Activated CD8-positive, alpha-beta memory T cell treated with anti-CD3 and anti-CD28 coated beads, Interleukin-2, amount 50 U/mL, for 24 hours (primary cell): ENCODE results near the gene TFDP2.
"Not testable (repeated sequence)": the region's sequence is repeated elsewhere in the genome, so short reads cannot be mapped to it uniquely, and the experiment has no call there.

Source experiments
- DNase-seq: peaks from one replicate; pipeline ENCODE4 v3.0.0-alpha.2; 2020; ENCODE audit errors: extremely low read depth

Gene TFDP2

GRCh38 chr3:142127941-142128658 is 21.2 kb downstream of the TFDP2 start:
- DNase-seq = no peak

GRCh38 chr3:142124243-142124642 is 25.1 kb downstream of the TFDP2 start:
- no peak for DNase-seq

DNA sequence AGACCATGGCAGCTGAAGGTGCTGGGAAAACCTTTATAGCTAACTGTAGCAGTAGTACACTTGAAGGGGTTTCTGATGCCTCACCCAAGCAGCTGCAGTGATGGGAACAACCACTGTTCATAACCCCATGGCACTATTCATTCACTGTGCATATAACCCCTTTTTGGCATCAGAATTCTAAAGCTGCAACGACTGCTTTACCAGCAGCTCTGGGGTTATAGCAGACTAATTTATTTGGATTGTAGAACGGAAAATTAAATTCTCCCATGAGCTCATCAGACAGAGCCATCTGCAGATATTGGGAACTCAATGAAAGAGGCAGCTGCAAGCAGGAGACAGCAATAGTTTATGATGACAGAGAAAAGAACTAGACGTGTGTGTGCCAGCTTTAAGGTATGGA is 28.6 kb downstream of the TFDP2 start:
- DNase-seq = no peak

DNA sequence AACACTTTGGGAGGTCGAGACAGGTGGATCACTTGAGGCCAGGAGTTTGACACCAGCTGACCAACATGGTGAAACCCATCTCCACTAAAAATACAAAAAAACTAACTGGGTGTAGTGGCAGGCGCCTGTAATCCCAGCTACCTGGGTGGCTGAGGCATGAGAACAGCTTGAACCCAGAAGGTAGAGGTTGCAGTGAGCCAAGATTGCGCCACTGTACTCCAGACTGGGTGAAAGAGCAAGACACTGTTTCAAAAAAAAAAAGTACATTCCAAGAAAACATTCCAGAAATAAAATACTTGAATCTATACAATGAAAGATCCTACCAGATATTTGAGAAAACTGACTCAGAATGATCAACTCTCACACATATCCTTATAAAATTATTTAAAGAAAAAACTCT is 30.4 kb downstream of the TFDP2 start:
- no peak for DNase-seq

GRCh38 chr3:142117056-142117851 is 32.1 kb downstream of the TFDP2 start:
- DNase-seq = no peak

GRCh38 chr3:142115867-142116668 is 33.3 kb downstream of the TFDP2 start:
- DNase-seq = no peak

DNA sequence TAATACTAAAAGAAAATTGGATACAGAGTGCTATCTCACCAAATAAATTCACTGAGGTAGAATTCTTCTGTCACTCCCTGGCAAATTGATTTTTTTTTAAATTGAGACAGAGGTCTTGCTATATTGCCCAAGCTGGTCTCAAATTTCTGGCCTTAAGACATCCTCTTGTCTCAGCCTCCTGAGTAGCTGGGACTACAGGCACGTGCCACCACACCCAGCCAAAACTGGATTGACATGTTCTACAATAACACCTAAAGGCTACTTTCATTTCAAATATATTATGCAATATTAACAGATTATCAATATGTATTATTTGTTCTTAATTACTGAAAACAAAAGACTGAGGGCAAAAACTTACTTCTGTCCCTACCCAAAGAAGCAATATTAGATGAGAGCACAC is 36.7 kb downstream of the TFDP2 start:
- no peak for DNase-seq

- no peak for DNase-seq
Measured at GRCh38 chr3:142106548-142106947, 42.8 kb downstream of the TFDP2 start.

DNA sequence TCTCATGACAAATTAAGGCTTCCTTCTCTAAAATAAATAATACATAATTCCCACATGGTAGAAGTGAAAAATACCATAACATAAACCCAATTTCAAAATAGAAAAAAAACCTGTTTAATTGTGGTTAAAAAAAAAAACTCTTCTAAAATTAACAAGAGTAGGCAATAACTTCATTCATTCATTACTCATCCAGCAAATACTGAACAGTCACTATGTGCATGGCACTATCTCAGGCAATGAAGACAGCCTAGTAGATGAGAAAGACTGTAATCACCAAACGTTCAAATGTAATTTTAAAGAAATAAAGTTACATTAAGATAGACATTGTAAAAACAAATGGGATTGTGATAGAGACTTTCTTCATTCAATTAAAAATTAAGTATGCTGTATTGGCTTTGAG is 43.4 kb downstream of the TFDP2 start:
- no peak for DNase-seq

DNA sequence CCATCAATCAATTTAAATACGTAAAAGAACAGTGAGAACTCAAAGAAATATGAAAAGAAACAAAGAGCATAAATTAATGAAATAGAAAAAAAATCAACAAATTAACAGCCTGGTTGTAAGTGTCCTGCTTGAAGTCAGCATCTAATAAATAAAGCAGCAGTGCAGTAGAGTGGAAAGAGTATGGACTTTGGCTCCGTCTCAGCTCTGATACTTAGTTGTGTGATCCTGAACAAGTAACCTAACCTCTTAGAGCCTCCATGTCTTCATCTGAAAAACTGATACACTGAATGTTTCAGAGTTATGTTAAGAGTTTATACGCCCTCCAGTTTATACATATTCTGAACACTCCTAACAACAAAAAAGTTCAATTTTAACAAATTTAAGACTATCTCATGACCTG is 44.6 kb downstream of the TFDP2 start:
- DNase-seq = no peak

GRCh38 chr3:142098964-142099363 is 50.4 kb downstream of the TFDP2 start:
- DNase-seq = no peak

DNA sequence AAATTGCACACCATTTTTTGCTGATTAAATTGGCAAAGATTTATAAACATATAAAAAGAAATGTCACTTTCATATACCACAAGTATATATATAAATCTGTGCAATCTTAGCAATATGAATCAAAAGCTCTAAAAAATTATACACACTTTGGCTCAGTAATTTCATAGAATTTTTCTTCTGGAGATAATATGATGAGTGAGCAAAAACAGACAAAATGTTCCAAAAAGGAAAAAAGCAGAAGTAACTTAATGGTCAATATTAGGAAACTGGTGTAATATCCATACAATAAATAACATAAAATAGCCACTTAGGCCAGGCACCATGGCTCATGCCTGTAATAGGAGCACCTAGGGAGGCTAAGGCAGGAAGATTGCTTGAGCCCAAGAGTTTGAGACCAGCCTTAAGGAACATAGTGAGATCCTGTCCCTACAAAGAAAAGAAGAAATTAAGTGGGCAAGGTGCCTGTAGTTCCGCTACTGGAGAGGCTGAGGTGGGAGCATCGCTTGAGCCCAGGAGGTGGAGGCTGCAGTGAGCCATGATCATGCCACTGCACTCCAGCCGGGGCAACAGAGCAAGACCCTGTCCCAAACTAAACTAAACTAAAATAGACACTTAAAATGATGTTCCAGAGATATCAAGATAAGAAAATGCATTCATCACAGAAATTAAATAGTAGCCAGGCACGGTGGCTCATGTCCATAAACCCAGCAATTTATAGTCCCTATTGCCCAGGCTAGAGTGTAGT is 52.1 kb downstream of the TFDP2 start:
- DNase-seq = no peak

DNA sequence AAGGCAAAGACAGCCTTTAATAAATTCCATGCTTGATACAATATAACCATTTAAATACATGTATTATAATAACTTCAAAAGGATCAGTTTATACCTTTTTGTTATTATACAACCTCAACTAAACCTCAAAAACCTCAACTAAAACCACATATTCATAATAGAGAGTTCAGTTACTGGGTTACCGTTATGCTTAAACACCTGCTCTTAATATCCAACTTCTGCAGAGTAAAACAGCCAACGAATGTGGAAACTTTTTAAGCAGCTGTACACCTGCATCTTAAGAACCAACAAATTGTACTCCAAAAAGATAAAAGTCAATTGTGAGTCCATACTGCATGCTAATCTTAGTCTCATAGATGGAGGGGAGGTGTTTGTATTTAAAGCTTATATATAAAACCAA is 53.5 kb downstream of the TFDP2 start:
- DNase-seq = no peak

DNA sequence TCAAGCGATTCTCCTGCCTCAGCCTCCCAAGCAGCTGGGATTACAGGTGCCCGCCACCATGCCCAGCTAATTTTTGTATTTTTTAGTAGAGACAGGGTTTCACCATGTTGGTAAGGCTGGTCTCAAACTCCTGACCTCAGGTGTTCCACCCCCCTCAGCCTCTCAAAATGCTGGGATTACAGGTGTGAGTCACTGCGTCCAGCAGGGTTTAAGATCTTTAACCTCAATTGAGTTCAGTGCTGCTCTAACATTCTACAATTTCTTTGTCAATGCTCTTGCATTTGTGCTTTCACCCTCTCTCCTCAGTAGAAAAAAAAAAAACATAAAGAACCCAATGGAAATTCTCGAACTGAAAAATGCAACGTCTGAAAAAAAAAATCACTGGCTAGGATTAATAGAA is 60.4 kb downstream of the TFDP2 start:
- DNase-seq = not testable (repeated sequence)

DNA sequence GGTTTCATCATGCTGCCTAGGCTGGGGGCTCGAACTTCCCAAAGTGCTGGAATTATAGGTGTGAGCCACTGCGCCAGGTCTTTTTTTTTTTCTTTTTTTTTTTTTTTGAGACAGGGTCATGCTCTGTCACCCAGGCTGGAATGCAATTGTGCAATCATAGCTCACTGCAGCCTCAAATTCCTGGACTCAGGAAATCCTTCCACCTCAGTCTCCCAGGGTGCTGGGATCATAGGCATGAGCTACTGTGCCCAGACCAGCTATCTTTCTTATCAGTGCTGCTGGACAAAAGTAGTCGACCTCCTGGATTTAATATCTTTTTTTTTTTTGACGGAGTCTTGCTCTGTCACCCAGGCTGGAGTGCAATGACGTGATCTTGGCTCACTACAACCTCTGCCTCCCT is 60.8 kb downstream of the TFDP2 start:
- DNase-seq = no peak

DNA sequence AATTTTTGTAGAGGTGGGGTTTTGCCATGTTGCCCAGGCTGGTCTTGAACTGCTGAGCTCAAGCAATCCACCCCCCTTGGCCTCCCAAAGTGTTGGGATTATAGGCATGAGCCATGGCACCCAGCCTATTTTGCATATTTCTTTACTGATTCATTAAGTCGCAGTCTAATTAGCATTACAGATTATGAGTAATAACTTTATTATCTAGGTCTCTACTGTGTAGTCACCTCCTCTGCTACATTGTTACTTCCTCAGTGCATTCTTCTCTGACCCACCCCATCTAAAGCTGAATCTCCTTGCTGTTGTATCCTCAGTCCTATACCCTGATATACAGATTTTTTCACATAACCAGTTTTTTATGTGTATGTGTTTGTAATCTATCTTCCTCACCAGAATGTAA is 61.7 kb downstream of the TFDP2 start:
- DNase-seq = no peak

GRCh38 chr3:142086581-142087090 is 62.7 kb downstream of the TFDP2 start:
- no peak for DNase-seq

DNA sequence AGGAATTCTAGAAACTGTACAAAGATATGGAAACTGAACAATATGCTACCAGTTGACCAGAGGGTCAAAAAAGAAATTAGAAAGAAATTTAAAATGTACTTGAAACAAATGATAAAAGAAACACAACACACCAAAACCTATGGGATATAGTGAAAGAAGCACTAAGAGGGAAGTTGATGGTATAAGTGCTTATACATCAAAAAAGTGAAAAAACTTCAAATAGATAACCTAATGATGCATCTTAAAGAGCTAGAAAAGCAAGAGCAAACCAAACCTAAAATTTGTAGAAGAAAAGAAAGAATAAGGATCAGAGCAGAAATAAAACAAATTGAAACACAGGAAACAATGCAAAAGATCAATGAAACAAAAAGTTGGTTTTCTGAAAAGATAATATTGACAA is 68.2 kb downstream of the TFDP2 start:
- no peak for DNase-seq

DNA sequence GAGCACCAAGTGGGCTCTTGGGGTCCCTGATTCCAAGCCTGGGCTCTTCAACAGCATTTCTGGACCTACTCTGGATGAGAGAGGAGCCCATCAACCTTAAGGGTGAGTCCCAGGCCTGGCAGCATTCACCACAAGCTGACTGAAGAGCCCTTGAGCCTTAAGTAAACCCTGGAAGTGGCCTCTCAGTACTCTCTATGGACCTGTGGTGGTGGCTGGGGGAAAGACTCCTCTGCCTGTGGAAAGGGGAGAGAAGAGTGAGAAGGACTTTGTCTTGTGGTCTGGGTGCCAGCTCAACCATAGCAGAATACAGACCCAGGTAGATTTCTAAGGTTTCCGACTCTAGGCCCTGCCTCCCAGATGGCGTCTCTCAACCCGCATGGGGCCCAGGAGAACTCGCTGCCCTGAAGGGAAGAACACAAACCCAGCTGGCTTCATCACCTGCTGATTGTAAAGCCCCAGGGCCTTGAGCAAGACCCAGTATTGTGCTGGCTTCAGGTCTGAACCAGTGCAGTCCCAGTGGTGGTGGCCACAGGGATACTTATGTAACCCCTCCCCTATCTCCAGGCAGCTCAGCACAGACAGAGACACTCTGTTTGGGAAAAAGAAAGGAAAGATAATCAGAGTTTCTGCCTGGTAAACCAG is 71.4 kb downstream of the TFDP2 start:
- DNase-seq = no peak

DNA sequence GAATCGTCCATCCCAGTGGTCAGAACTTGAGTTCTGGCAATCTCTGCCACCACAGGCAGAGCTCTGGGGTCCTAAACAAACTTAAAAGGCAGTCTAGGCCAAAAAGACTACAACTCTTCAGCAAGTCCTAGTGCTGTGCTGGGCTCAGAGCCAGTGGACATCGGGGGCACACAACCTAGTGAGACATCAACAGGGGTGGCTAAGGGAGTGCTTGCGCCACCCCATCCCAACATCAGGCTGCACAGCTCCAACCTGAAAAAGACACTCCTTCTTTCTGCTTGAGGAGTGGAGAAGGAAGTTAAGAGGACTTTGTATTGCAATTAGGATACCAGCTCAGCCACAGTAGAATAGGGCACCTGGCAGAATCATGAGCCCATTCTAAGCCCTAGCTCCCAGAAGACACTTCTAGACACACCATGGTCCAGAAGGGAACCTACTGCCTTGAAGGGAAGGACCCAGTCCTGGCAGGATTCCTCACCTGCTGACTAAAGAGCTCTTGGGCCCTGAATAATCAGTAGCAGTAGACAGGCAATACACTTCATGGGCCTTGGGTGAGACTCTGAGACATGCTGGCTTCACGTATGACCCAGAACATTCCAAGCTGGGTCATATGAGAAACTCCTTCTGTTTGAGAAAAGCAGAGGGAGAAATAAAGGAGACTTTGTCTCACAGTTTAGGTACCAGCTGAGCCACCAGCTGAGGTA is 72.0 kb downstream of the TFDP2 start:
- no peak for DNase-seq

- DNase-seq = not testable (repeated sequence)
Measured at GRCh38 chr3:142075656-142076055, 73.7 kb downstream of the TFDP2 start.
